Right lobe of liver (tissue), 4 donors: ENCODE data around the gene EFEMP1.

Source experiments
- CTCF ChIP-seq, 4 donors: fragments of 200-600 bp in 3 of 4; fragments of 450-650 bp in 1 of 4; IDR thresholded peaks; one replicate each; pipeline versions ENCODE4 v1.5.1 to v1.8.0; 2016 to 2022; ENCODE audit warnings: antibody characterized with exemption in 4 of 4, mild to moderate bottlenecking in 2 of 4
- POLR2A ChIP-seq: fragments of 450-650 bp; IDR thresholded peaks from one replicate; pipeline ENCODE4 v1.6.1; 2017; ENCODE audit warnings: antibody characterized with exemption, mild to moderate bottlenecking
- donor health status: DM: no; HTN: no; CAD: no.
- donor health status: DM: no; HTN: no; CAD: no.
- donor health status: DM: no; HTN: yes; CAD: no.

- no peak for TF ChIP-seq CTCF (IDR thresholded peaks at IDR 0.05)
- TF ChIP-seq POLR2A, result no peak
Observed at GRCh38 chr2:55862246-55862645, 61.3 kb downstream of the EFEMP1 start.
